Hepatocyte (in vitro differentiated cells): ENCODE results near the gene TOX2. TPM values are rescaled to one million over a fixed set of nuclear protein-coding genes. Genes with fewer than 3 reads are reported as not detected.

Source experiments
- DNase-seq: peaks from one replicate; pipeline ENCODE4 v3.0.0-alpha.2; 2016; ENCODE audit warnings: low spot score
- H2AFZ ChIP-seq: fragments of 200-600 bp; sonication (generic); 2 replicates; pipeline ENCODE4 v1.6.0; 2016; ENCODE audit warnings: antibody characterized with exemption, mild to moderate bottlenecking
- H3K27ac ChIP-seq: fragments of 200-600 bp; sonication (generic); 2 replicates; pipeline ENCODE4 v1.5.1; 2016; ENCODE audit warnings: mild to moderate bottlenecking
- H3K27me3 ChIP-seq: fragments of 200-600 bp; sonication (generic); 2 replicates; pipeline ENCODE4 v1.6.1; 2016
- H3K36me3 ChIP-seq: fragments of 200-600 bp; sonication (generic); replicated peaks from 2 replicates; pipeline ENCODE4 v1.5.1; 2016; ENCODE audit warnings: low read depth; ENCODE audit not compliant: insufficient read depth
- H3K4me1 ChIP-seq: fragments of 200-600 bp; sonication (generic); 2 replicates; pipeline ENCODE4 v1.5.1; 2016; ENCODE audit warnings: mild to moderate bottlenecking, moderate library complexity; ENCODE audit not compliant: insufficient read depth
- H3K4me2 ChIP-seq: fragments of 200-600 bp; sonication (generic); 2 replicates; pipeline ENCODE4 v1.6.0; 2016
- H3K4me3 ChIP-seq: fragments of 200-600 bp; sonication (generic); 2 replicates; pipeline ENCODE4 v1.5.1; 2016; ENCODE audit warnings: mild to moderate bottlenecking
- H3K79me2 ChIP-seq: fragments of 200-600 bp; sonication (generic); 2 replicates; pipeline ENCODE4 v1.6.0; 2017; ENCODE audit warnings: mild to moderate bottlenecking
- H3K9me2 ChIP-seq: fragments of 200-600 bp; sonication (generic); replicated peaks from 2 replicates; pipeline ENCODE4 v1.6.0; 2017; ENCODE audit warnings: mild to moderate bottlenecking; ENCODE audit not compliant: insufficient read depth
- H3K9me3 ChIP-seq: fragments of 200-600 bp; sonication (generic); 2 replicates; pipeline ENCODE4 v1.5.1; 2016; ENCODE audit warnings: low read depth, mild to moderate bottlenecking
- H4K20me1 ChIP-seq: fragments of 200-600 bp; sonication (generic); 2 replicates; pipeline ENCODE4 v1.6.0; 2016; ENCODE audit warnings: mild to moderate bottlenecking; ENCODE audit not compliant: insufficient read depth, poor library complexity, severe bottlenecking
- EZH2 ChIP-seq: fragments of 200-600 bp; sonication (generic); IDR thresholded peaks from 2 replicates; pipeline ENCODE4 v1.6.1; 2016; ENCODE audit warnings: antibody characterized with exemption, mild to moderate bottlenecking, borderline replicate concordance
- EZH2phosphoT487 ChIP-seq: fragments of 200-600 bp; sonication (generic); IDR thresholded peaks from one replicate; pipeline ENCODE4 v1.6.1; 2018; ENCODE audit warnings: antibody characterized with exemption, mild to moderate bottlenecking, low read depth, moderate library complexity; ENCODE audit not compliant: unreplicated experiment, severe bottlenecking
- WGBS: methylation state at CpG from one replicate; pipeline ENCODE4 v1.1.6; 2016; ENCODE audit warnings: low lambda C conversion rate; ENCODE audit errors: missing lambda C conversion rate; 5-methylcytosine and 5-hydroxymethylcytosine counted together
- polyA plus RNA-seq: library from polyadenylated mRNA; unstranded; fragments of >200 nt; fragmentation: Nextera tagmentation; extraction: Ambion mirVana; gene quantifications from 2 replicates; pipeline ENCODE4 v1.2.1, GENCODE V29; 2016
- total RNA-seq: library from RNA; depleted of rRNA; stranded (reverse); fragments of >200 nt; gene quantifications from 2 replicates; pipeline ENCODE4 v1.2.3, GENCODE V29; 2014
- TF ChIP-seq, protein P1 (sequence below): fragments of 200-600 bp; sonication (generic); IDR thresholded peaks from 2 replicates; pipeline ENCODE4 v1.5.1; 2016; ENCODE audit warnings: antibody characterized with exemption, mild to moderate bottlenecking; ENCODE audit not compliant: poor library complexity

Gene TOX2
- total and polyA plus RNA-seq, 2 experiments from 2014 or later = 0.87 to 12.1 TPM

- Histone ChIP-seq H3K36me3 (no peaks in the 10 kb centered on the region), H3K4me2 (no peak overlapping the region), H3K4me1 (no peaks in the 10 kb centered on the region), H3K9me3 (no peaks in the 10 kb centered on the region), H3K79me2 (no peaks in the 10 kb centered on the region), H3K27me3 (no peaks in the 10 kb centered on the region), H3K4me3 (no peak overlapping the region), H3K9me2 (no peaks in the 10 kb centered on the region), H4K20me1 (no peaks in the 10 kb centered on the region), H3K27ac (no peak overlapping the region), H2AFZ (no peak overlapping the region)
- no peak for TF ChIP-seq EZH2phosphoT487
- no peak for TF ChIP-seq EZH2
- TF ChIP-seq, protein P1, sequence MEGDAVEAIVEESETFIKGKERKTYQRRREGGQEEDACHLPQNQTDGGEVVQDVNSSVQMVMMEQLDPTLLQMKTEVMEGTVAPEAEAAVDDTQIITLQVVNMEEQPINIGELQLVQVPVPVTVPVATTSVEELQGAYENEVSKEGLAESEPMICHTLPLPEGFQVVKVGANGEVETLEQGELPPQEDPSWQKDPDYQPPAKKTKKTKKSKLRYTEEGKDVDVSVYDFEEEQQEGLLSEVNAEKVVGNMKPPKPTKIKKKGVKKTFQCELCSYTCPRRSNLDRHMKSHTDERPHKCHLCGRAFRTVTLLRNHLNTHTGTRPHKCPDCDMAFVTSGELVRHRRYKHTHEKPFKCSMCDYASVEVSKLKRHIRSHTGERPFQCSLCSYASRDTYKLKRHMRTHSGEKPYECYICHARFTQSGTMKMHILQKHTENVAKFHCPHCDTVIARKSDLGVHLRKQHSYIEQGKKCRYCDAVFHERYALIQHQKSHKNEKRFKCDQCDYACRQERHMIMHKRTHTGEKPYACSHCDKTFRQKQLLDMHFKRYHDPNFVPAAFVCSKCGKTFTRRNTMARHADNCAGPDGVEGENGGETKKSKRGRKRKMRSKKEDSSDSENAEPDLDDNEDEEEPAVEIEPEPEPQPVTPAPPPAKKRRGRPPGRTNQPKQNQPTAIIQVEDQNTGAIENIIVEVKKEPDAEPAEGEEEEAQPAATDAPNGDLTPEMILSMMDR = no peak
- WGBS = 86% methylated on average over 16 of the region's 17 CpGs
- no peak for DNase-seq
Measured at GRCh38 chr20:44070139-44070900, 155.7 kb downstream of the TOX2 start.

GRCh38 chr20:44071057-44071456 lies 156.4 kb downstream of the TOX2 start:
- H3K36me3 ChIP-seq = no peaks in the 10 kb centered on the region
- no peak overlapping the region for H2AFZ ChIP-seq
- H3K79me2 ChIP-seq = no peaks in the 10 kb centered on the region
- no peaks in the 10 kb centered on the region for H3K9me3 ChIP-seq
- no peaks in the 10 kb centered on the region for H3K4me1 ChIP-seq
- no peaks in the 10 kb centered on the region for H4K20me1 ChIP-seq
- TF ChIP-seq, protein P1 = no peak
- TF ChIP-seq EZH2 (no peak), EZH2phosphoT487 (no peak)
- no peaks in the 10 kb centered on the region for H3K27me3 ChIP-seq
- no peak overlapping the region for H3K4me2 ChIP-seq
- no peaks in the 10 kb centered on the region for H3K9me2 ChIP-seq
- DNase-seq = no peak
- WGBS = 84% methylated on average over 9 of the region's 10 CpGs
- no peak overlapping the region for H3K27ac ChIP-seq
- no peak overlapping the region for H3K4me3 ChIP-seq

- Histone ChIP-seq H3K9me2 (no peaks in the 10 kb centered on the region), H4K20me1 (no peaks in the 10 kb centered on the region), H3K4me3 (no peak overlapping the region), H3K79me2 (no peaks in the 10 kb centered on the region), H3K4me1 (no peaks in the 10 kb centered on the region), H2AFZ (no peak overlapping the region), H3K36me3 (no peaks in the 10 kb centered on the region), H3K4me2 (no peak overlapping the region), H3K9me3 (no peaks in the 10 kb centered on the region), H3K27ac (no peak overlapping the region), H3K27me3 (no peaks in the 10 kb centered on the region)
- no peak for TF ChIP-seq EZH2
- TF ChIP-seq, protein P1 = no peak
- 81% methylated on average over 11 of the region's 11 CpGs for WGBS
- DNase-seq = no peak
Measured at GRCh38 chr20:44071526-44072111, 157.0 kb downstream of the TOX2 start.
